ENCODE measurements around the gene ZNF610. TPM values are rescaled to one million over a fixed set of nuclear protein-coding genes. Genes with fewer than 3 reads are reported as not detected.

ZNF610 gene
- total RNA-seq, 2 donors from 2014 or later, result 1.9 to 7.1 TPM

DNA sequence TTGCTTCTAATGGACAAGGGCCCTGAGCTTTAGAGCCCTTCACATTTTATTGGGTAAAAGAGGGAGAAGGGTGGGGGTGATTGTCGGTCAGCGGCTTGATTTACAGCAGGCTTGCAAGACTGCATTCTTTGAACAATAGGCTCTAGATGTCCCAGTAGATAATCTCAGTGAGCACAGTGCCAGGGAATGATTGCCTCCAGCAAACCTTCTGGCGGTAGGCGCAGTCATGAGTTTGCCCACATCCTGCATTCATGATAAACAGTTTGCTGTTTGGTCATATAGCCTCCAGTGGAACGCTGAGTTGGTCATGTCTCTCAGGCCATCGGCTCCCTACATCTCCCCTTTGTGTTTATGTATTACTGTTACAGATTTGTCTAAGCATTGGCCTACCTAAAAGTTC is 74.2 kb downstream of the ZNF610 start:
- no peak for DNase-seq (ENCODE audit: low spot score)
- H3K4me3 ChIP-seq, result no peak overlapping the region
- no peak overlapping the region for H3K27ac ChIP-seq
- H3K9me3 ChIP-seq, result peaks cover 30 to 82% of the 10 kb centered on the region in 2 donors
- H3K27me3 ChIP-seq, result no peaks in the 10 kb centered on the region
- no peaks in the 10 kb centered on the region for H3K4me1 ChIP-seq
- TF ChIP-seq, protein P1, sequence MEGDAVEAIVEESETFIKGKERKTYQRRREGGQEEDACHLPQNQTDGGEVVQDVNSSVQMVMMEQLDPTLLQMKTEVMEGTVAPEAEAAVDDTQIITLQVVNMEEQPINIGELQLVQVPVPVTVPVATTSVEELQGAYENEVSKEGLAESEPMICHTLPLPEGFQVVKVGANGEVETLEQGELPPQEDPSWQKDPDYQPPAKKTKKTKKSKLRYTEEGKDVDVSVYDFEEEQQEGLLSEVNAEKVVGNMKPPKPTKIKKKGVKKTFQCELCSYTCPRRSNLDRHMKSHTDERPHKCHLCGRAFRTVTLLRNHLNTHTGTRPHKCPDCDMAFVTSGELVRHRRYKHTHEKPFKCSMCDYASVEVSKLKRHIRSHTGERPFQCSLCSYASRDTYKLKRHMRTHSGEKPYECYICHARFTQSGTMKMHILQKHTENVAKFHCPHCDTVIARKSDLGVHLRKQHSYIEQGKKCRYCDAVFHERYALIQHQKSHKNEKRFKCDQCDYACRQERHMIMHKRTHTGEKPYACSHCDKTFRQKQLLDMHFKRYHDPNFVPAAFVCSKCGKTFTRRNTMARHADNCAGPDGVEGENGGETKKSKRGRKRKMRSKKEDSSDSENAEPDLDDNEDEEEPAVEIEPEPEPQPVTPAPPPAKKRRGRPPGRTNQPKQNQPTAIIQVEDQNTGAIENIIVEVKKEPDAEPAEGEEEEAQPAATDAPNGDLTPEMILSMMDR (IDR thresholded peaks at IDR 0.05), result no peak
- H3K36me3 ChIP-seq, result peaks cover 87% of the 10 kb centered on the region

DNA sequence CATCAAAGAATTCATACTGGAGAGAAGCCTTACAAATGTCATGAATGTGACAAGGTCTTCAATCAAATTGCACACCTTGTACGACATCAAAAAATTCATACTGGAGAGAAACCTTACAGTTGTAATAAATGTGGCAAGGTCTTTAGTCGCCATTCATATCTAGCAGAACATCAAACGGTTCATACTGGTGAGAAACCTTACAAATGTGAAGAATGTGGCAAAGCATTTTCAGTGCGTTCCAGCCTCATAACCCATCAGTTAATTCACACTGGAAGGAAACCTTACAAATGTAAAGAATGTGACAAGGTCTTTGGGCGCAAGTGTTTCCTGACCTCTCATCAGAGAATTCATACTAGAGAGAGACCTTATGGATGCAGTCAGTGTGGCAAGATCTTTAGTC is 79.7 kb downstream of the ZNF610 start:
- DNase-seq (ENCODE audit: low spot score), result no peak
- TF ChIP-seq, protein P1 (IDR thresholded peaks at IDR 0.05), result no peak
- Histone ChIP-seq H3K4me3 (no peak overlapping the region), H3K4me1 (no peaks in the 10 kb centered on the region), H3K36me3 (peaks cover 34% of the 10 kb centered on the region), H3K27me3 (no peaks in the 10 kb centered on the region), H3K27ac (no peak overlapping the region), H3K9me3 (peaks cover 37 to 100% of the 10 kb centered on the region in 2 donors)

Other genes starting within 250 kb of the ZNF610 start
- gene ZNF841, start 240.5 kb upstream of the ZNF610 start, total RNA-seq, result 10 to 100 TPM in 1 of 2 donors, 1 to 10 TPM in 1; 4.8 to 11.0 TPM
- 1 to 10 TPM; 2.4 to 3.3 TPM for gene ZNF616, start 196.3 kb upstream of the ZNF610 start, total RNA-seq
- 1 to 10 TPM; 2.2 to 7.6 TPM for gene ZNF836, start 164.6 kb upstream of the ZNF610 start, total RNA-seq
- gene PPP2R1A, start 146.2 kb upstream of the ZNF610 start, total RNA-seq, result 100 to 1,000 TPM; 284 to 322 TPM
- 1 to 10 TPM; 4.1 to 5.0 TPM for gene ZNF766, start 66.7 kb upstream of the ZNF610 start, total RNA-seq
- gene ZNF480, start 39.1 kb upstream of the ZNF610 start, total RNA-seq, result 1 to 10 TPM; 8.6 to 9.2 TPM
- 10 to 100 TPM; 19.6 to 20.5 TPM for gene ZNF880, start 33.7 kb downstream of the ZNF610 start, total RNA-seq
- 10 to 100 TPM in 1 of 2 donors, 1 to 10 TPM in 1; 9.4 to 16.7 TPM for gene ZNF528, start 61.6 kb downstream of the ZNF610 start, total RNA-seq
- under 1 TPM in 1 of 2 donors, not detected in 1; 0.16 TPM for gene ZNF534, start 92.9 kb downstream of the ZNF610 start, total RNA-seq
- gene ZNF578, start 117.3 kb downstream of the ZNF610 start, total RNA-seq, result 1 to 10 TPM; 1.5 to 1.6 TPM
- 10 to 100 TPM; 22.0 to 30.3 TPM for gene ZNF808, start 191.4 kb downstream of the ZNF610 start, total RNA-seq
- gene ZNF701, start 234.0 kb downstream of the ZNF610 start, total RNA-seq, result 10 to 100 TPM; 12.7 to 13.6 TPM

Measured in right atrium auricular region (tissue), 2 donors.